ENCODE results near the gene NUP205. TPM values are rescaled to one million over a fixed set of nuclear protein-coding genes. Genes with fewer than 3 reads are reported as not detected.

The NUP205 gene
- total and polyA plus RNA-seq, 2 of the 13 experiments (the other 11 are each of a cell fraction or from before 2014, with no cell fraction given) = 46.2 to 87.2 TPM

- TF ChIP-seq PHF8 (CRISPR knock-in tag; IDR thresholded peaks at IDR 0.05) = peak; percentile 93
- TF ChIP-seq MNT (IDR thresholded peaks at IDR 0.05) = peak; percentile 39
- 0 out of 2 replicates have a peak, but pooled peaks have one; percentile 75 for TF ChIP-seq MYNN (CRISPR knock-in tag; IDR thresholded peaks at IDR 0.05; ENCODE audit: low read depth)
- TF ChIP-seq PPARG (CRISPR knock-in tag; conservative IDR thresholded peaks at IDR 0.05) = peak; percentile 65
- TF ChIP-seq TRAFD1 (CRISPR knock-in tag; IDR thresholded peaks at IDR 0.05; ENCODE audit: borderline replicate concordance) = no peak
- TF ChIP-seq ZNF10 (CRISPR knock-in tag; IDR thresholded peaks at IDR 0.05; ENCODE audit: borderline replicate concordance, low read depth) = no peak
- TF ChIP-seq ZNF558 (CRISPR knock-in tag; IDR thresholded peaks at IDR 0.05; ENCODE audit: borderline replicate concordance) = 0 out of 2 replicates have a peak, but pooled peaks have one; percentile 33
- peak; percentile 30; the same call in 1 of the 2 replicates for TF ChIP-seq ZNF609 (CRISPR knock-in tag; IDR thresholded peaks at IDR 0.05; ENCODE audit: borderline replicate concordance)
- no peak for TF ChIP-seq ZNF703 (CRISPR knock-in tag; IDR thresholded peaks at IDR 0.05; ENCODE audit: borderline replicate concordance)
- no peak for TF ChIP-seq SRF (IDR thresholded peaks at IDR 0.05; ENCODE audit: low read depth, low read length)
- TF ChIP-seq ZNF180 (CRISPR knock-in tag; IDR thresholded peaks at IDR 0.05; ENCODE audit: borderline replicate concordance, low read depth) = no peak
- TF ChIP-seq ESRRA (CRISPR knock-in tag; IDR thresholded peaks at IDR 0.05; ENCODE audit: low read depth) = no peak
- no peak for TF ChIP-seq ZNF260 (CRISPR knock-in tag; IDR thresholded peaks at IDR 0.05; ENCODE audit: borderline replicate concordance, low read depth)
- no peak; the same call in 1 of the 2 replicates for TF ChIP-seq ZNF782 (CRISPR knock-in tag; IDR thresholded peaks at IDR 0.05; ENCODE audit: borderline replicate concordance)
- peak; percentile 81; the same call in 1 of the 2 replicates for TF ChIP-seq ZNF749 (CRISPR knock-in tag; IDR thresholded peaks at IDR 0.05; ENCODE audit: borderline replicate concordance)
- TF ChIP-seq RAD21 (CRISPR knock-in tag; IDR thresholded peaks at IDR 0.05) = 0 out of 2 replicates have a peak, but pooled peaks have one; percentile 40
- no peak for TF ChIP-seq PLSCR1 (CRISPR knock-in tag; IDR thresholded peaks at IDR 0.05; ENCODE audit: borderline replicate concordance)
- no peak for TF ChIP-seq CREBL2 (CRISPR knock-in tag; IDR thresholded peaks at IDR 0.05; ENCODE audit: borderline replicate concordance)
Measured at GRCh38 chr7:135557455-135558336, at the start of gene NUP205 (continued).

Data from HepG2 (cell line).